LoVo (cell line): ENCODE results near the gene STK39.

Experiments used
- DNase-seq: peaks from one replicate; pipeline ENCODE4 v3.0.0-alpha.2; 2016; ENCODE audit warnings: low spot score

The STK39 gene

DNA sequence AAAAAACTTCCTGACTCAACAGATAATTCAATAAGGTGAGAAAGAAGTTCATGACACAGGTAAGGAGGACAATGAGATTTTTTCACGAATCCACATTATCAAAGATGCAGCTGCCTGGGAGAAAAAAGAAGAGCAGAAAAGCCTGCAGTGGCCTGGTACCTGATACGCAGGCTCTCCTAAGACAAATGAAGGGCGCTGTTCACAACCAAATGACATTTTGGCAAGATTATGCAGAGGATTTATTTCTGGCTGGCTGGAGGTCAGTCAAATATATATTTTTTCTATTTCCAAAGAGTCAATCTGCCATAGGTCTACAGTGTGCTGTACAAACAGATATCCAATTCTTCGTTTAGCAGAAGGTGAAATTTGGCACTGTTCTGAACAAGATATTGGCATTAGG lies 257.3 kb downstream of the STK39 start:
- DNase-seq, result no peak

DNA sequence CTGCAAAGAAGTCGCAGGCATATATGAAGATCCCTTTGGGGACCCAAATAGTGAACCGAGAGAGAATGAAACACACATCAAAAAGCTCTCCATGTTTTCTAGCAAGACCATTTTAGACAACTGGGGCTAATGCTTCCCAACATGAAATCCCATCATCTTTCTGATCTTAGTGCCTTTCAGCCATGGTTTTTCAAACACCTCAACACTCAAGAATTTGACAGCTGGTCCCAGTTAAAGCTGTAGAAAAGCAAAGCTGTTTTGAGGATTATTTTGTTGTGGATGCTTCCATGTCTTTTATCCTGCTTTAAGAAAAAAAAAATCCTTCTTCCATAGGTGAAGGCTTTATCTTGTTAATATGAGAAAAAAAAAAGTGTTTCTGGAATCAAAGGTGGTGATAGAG lies 259.1 kb downstream of the STK39 start:
- DNase-seq, result no peak

DNA sequence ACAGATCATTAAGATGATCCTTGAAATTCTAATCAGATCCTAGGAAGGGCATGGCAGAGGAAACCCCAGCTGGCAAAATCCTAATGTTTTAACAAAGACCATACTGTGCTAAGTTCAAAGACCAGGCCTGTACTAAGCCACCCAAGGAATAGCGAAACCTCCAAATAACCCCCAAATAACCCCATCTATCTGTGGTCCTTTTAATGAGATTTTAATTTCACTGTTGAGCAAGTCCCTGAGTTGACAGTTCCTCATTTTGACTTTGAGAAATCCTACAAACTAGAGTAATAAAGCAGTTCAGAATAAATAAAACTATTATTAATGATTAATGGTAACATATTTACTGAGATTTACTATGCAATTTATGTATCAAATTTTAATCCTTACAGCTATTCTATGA lies 259.8 kb downstream of the STK39 start:
- no peak for DNase-seq

DNA sequence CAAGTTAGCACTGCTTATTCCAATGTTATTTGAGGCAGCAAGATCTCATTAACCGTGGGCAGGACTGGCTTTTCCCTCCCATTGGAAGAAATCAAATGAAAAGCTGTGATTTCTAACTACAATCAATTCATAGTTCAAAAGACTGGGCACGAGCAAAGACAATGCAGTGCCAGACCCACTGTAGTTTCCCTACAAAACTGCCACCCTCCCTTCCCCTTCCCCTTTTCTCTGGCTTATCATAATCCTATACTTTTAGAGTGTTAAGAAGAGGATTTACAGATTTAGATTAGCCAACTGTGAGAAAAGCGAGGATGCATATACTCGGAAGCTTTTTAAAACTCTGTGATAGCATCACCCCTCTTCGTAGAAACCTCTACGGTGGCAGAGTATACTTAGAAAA lies 260.4 kb downstream of the STK39 start:
- no peak for DNase-seq

DNA sequence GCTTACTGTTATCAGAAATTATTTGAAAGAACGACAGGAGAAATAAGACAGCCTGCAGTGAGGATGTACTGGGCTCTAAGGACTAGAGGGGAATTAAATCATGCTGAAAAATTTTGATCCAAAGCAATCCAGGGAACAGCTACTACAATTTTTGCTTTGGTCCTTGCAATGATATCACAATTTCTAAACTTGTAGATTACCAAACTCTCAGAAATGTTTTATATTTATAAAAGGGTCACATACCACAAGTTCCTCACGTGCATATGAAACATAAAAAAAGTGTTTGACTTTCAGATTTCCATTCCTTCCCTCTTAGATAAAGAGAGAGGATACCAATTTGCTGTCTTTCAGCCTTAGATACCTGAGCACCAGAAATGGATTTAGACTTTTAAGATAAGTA lies 261.2 kb downstream of the STK39 start:
- no peak for DNase-seq

DNA sequence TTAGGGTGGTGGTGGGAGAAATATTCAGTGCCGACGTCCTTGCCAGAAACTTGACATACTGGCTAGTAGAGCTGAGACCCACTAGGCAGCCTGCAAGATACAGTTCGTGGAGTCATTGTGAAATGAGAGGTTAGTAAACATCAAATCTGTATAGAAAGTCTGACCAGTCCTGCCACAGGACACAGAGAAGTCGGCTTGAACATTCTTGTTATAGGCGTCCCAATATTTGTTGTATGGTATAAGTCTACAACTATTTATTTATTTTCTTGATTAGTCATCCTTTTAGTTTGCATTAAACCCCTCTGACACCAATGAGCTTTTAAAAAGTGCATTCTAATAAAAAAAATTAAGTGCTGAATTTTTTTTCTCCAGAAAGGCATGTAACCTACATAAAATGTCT lies 265.4 kb downstream of the STK39 start:
- no peak for DNase-seq

DNA sequence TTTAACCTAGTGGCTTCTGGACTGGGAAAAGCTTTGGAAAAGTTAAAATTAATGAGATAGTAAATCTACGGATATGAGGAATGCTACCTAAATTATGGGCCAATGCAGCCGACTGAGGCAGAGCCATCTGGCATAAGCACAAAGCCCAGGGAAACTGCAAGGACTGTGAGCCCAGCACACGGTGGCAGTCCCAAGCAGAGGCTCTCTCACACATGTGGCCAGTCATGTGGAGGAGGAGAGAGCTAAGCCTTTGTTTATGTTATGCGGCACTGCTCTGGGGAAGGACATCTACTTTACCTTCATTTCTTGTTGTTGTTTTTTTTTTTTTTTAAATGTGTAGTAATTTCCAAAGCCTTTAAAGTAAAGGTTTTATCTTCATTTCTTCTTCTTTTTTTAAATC lies 267.0 kb downstream of the STK39 start:
- DNase-seq, result no peak

DNA sequence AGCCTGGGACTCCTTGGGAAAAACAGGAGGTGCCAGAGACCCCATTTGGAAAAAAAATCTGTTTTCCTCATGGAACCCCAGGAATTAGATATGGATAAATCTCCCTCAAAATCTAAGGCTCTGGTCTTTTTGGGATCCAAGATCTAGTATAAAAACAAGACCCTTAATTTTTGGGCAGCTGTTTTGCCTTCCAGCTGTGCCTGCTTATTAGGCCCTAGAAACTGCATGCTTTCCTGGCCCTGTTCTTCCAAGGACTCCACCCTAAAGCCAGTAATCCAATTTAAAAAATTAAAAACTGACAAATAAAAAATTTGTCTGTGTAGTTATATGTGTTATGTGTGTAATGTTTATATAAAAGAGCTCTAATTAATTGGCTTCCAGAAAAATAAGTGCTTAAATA lies 274.6 kb downstream of the STK39 start:
- DNase-seq, result no peak

DNA sequence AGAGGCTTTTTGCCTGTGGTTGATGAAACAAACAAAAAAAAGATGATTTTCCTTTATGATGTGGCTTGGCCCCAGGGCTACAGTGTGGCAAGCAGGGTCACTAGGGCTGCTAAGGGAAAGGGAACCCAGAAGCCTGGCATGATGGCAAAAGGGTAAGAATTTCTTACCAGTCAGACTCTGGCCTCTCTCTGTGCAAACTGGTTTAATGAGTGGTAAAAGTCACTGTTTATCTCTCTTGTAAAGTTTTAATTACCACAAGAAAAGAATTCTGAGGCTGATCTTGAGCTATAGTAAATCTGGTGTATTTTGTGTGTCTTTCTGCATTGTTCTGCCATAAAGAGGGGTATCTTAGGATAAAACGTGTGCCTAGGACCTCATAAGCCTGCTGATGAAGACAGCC lies 275.4 kb downstream of the STK39 start:
- DNase-seq, result no peak

DNA sequence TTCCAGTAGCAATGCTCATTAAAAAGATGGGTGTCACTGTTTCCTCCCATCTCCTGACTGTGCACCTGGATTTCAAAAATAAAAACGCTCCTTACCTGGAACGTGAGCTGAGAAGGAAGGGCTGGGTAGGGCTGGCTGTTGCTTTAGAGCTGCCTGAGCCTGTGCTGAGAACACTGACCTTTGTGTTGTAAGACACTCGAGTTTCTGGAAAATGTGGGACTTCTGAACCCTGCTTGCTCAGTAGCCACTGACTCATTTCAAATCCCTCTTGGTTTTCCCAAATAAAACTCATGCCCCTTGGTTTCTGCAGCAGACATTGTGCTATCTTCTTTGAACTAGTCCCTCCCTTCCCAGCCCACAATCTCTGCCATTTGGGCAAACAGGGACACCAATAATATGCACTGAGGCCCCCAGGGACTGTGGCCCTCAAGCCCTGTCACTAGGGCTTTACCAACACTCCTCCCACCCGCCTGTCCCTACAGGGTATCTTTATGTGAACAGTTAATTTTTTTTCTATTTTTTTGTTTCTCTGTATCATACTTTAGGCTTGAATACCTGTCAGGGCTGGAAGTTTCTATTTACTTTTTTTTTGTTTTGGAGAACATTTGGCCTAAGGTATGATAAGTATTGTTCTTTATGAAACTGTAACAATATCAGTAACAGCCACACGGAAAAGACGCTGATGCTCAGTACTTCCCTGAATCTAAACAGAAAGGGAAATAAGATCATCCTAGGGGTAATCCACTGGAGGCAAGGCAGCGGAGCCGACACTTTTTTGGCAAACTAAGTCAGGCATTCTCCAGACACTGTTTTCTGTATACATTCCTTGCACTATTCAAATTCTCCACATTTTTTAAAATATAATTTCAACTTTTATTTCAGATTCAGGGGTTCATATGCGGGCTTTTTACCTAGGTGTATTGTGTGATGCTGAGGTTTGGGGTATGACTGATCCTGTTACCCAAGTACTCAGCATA lies 280.2 kb downstream of the STK39 start:
- DNase-seq, result no peak

DNA sequence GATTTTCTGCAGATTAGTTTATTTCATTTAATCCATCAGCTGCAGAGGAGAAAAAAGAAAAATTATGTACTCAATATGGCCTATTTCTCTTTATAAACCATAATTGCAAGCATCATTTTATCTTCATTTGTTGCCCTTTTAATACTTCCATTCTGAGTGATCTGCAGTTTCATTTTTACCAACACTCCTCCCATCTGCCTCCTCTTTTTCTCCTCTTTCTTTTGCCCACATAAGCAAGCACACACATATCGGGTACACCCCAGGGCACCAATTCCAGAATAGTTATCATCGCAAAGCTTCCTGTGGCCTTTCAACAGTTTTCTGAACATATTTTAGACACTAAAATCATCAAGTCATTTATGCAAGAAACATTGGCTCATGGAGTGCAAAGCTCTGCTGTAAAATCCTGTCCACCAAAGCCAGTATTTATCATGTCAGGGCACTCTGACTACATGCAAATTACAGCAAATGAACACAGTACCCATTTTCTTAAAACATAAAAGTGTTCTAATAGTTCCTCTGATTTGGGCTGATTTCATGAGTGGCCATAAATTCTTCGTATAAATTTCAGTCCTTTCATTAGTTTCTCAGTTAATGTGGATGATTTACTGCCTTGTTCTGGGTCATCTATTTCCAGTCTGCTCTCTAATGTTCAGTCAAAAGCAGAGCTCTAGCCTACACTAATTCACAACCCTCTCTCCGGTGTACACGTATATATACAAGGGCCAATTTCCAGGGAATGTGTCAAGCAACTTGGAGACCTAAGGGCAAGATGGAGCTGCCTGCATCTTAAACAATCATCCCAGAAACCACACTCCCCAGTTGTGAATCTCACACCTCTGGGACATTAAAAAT lies 281.3 kb downstream of the STK39 start:
- DNase-seq, result no peak

DNA sequence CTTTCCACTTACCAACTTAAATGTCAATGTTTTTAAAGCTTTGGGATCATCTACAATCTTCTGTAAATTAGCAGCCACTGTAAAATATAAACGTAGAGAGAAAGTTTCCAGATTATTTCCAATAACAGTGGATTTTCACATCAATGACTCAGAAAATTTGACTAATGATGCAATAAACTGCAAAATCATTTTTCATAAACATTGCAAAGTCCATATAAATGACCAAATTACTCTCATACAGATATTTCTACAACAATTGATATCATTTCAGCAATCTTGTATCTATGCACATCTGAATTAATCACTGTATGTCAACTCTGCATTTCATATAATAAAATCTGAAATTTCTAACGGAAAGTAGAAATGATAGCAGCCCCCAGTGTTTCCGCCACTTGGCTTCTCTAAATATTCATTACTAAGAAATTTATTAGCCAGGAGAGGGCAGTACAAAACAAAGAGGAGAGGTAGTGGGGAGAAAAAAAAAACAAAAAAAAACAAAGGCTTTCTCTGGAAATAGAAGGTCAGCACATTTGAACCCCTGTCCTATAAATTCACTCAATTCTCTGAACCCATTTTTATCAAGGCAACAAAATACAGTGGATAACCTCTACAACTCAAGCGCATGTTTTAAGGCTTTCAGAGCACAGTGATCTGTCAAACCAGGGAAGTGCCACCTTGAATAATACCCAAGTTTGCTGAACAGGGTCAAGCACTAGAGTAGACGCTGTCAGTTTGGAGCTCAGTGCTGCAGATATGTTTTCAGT lies 282.6 kb downstream of the STK39 start:
- no peak for DNase-seq

DNA sequence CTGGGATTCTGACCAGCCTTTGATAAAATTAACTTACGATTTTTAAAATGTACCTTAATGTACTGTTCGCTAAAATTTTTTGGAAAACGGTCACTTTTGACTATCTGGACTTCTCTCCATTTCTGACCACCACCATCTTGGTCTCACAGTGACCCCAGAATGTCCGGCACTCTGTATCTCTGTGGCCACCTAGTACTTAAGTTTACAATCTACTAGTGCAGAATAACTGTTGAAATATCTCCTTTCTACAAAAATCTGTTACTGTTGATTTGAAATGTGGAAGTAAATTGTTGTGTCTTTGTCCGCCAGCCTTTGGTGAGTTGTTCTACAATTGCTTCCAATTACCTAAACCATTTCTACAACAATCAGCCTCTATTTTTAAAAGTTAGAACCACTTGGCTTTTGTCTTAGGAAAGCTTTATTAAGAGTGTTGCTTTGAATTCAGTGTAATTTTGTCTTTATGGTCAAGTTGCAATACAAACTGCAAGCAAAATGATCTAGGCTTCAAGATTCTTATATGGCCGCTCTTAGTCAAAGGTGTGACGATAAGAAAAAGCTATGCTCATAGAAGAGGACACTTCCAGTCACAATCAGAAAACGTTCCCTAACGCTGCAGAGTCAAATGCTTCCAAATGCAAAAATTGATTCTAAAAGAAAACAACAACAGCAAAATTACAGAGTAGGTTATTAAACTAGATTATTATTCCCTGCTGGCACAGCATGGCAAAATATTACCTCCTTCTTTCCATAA lies 283.3 kb downstream of the STK39 start:
- no peak for DNase-seq

DNA sequence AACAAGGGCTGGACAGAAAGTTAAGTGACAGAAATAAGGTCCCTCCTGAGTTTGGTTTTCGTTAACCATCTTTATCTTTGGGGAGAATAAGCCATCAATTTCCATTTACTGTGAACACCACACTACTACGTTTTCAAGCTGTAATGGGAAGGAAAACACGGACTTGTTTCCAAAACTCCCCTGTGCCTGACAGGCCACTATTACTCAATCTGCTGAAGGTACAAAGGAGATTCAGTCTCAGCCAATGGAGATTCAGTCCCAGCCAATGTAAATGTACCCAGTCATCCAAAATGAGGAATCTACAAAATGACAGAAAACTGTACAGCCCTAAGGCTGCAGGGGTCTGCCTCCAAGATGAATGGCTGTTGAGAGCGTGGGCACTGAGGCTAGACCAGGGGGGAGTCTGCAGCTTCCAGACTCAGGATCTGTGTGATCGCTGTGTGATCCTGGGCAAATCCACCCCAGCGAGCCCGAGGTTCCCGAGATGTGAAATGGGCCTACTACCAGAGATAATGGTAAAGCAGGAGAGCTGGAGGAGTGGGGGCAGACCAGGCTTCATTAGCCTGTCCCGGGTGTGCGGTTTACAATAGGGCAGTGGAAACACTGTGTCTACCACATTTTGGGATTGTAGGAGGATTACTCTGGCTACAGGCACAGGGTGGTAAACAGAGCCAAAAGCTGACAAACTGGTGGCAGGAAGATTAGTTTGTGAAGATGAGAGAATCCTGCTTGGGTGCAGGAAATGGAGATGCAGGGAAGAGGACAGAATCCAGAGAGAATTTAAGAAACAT lies 284.8 kb downstream of the STK39 start:
- DNase-seq, result no peak

DNA sequence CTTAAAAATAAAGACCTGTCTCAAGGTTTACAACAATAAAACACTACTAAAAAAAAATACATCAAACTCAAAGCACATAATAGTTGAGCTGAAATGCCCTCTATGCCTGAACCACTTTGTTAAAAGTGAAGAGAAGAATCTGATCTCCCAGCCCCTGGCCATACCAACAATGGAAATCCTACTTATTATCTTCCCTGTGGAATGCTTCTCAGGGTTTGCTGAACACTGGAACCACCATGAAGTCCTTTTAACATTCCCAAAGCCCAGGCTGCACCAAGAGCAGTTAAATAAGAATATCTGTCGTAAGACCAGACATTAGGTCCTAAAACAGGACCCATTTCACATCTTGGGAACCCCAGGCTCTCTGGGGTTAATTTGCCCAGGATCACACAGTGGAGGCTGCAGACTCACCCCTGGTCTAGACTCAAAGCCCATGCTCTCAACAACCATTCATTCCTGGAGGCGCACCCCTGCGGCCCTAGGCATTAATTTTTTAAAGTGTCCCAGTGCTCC lies 285.8 kb downstream of the STK39 start:
- no peak for DNase-seq

DNA sequence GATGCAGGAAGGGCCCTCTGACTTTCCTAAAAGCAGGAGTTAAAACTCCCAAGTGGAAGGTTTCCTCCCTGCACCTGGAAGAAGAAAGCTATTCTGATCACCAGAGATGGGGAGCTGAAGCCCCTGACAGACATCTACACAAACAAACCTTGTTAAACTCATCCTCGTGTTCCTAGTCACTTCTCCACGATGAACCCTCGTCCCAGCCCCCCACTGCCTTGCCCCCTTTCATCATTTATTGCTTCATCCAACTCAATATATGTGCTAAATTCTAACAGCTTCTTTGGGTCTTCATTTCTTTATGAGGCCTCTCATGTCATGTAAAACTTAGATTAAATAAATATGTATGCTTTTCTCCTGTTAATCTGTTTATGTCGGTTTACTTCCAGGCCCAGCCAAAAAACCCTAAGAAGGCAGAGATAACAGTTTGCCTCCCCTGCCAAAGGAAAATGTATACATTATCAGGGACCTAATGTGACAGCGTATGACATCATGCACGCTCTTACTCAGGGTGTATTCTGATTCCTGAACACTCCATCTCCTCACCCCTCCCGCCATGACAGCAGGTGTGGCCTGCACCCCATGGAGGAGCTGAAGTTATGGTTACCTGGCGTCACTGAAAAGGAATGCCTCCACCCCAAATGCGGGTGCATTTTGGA lies 287.2 kb downstream of the STK39 start:
- DNase-seq, result no peak

DNA sequence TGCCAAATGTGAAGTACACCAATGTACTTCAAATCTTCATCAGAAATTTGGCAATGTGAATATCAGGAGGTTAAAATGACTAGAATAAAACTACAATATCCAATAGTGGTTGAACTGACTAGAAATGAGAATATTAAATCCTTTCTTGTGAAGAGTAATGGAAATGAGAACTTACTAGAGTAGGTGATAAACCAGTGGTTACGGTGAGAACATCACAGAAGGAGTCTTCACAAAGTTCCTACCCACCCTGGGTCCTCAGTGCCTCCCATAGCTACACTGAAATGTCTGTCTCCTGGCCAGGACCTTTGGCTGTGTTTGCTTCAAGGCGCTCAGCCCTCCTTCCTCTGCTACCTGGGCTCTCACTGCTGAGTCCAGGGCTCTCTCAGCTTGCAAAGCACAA lies 289.7 kb downstream of the STK39 start:
- DNase-seq, result no peak

DNA sequence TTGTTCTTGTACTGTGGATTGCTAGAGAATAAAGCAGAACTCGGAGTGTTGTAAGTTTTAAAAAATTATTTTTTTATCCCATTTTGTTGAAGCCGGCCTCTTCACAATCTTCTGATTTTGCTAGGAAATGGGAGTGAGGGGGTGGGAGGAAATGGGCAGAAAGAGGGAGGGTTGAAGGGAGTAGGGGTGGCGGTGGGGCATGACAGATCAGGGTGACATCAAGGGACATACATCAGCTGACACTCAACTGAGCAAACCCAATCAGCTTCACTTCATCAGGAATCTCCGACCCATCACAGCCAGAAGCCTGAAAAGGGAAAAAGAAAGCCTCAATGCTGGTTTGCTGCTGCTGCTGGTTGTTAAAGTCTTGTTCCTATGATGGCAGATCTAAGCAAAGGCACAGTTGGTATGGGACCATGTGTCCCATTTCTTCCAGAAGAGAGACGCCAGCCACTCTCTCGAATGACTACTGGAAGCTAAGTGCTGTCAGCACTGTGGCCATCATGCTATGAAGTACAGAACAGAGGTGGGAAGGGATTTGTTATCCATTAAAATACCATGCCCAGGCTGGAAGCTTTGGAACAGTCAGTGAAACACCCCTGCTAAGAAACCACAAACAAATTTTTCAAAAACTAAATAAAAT lies 292.0 kb downstream of the STK39 start:
- DNase-seq, result no peak

DNA sequence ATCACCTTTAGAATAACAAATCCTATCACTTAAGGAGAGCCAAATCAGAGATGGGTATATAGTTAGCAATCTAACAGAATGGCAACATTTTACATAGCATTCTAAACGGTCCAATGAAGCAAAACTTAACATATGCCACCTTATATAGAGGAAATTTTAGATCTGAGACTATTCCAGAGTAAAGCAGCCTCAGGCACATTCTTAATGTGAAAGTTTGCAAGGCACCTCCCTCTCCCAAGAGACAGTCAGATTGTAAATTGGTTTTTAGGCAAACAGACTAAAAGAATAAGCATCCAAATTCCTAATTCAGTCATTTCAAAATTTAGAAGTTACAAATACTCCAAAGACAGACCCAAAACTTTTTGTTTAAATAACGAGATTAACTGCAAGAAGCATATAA lies 292.9 kb downstream of the STK39 start:
- DNase-seq, result no peak

DNA sequence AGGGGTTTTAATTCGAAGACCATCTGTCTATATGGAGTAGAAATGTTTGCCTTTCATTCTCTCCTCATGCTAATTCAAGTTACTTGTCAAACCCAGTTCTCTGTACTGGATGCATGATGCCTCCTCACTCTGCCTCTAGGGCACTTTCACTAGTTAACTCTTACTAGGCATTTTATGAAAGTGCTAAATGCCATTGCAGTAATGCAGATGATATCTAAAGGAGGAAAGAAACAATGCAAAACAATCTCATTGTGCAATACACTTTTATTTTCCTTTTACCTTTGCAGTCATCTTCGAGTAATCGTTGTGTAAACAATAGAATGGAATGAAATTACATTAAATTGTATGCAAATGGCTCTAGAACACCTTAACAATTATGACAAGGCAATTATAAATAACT lies 293.6 kb downstream of the STK39 start:
- no peak for DNase-seq
